Fibroblast of gingiva (primary cell): ENCODE measurements around the gene RAB6B.
A peak's percentile ranks its signal among the peaks of the same experiment; 100 is the strongest.

ENCODE experiments used
- DNase-seq: peaks from one replicate; pipeline ENCODE4 v3.0.0-alpha.2; 2011; ENCODE audit warnings: low read depth

Gene RAB6B

DNA sequence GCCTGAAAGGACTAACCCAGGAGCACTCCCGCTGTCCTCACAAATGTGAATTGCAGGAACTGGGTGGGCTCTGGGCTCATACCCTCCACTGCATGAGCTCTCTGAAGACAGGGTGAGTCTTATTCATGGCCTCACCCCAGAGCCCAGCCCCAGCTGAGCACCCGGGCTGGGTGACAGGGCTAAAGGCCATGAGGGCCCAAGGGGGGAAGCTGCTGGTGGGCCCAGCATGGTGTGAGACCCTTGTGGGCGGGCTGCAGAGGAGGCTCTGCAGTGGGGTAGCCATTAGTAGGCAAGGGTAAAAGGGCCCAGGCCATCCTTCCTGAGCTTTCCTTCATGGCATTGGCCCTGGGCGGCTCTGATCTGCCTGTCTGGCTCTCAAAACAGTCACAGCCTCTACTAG, 59.7 kb downstream of the RAB6B start:
- DNase-seq: no peak

DNA sequence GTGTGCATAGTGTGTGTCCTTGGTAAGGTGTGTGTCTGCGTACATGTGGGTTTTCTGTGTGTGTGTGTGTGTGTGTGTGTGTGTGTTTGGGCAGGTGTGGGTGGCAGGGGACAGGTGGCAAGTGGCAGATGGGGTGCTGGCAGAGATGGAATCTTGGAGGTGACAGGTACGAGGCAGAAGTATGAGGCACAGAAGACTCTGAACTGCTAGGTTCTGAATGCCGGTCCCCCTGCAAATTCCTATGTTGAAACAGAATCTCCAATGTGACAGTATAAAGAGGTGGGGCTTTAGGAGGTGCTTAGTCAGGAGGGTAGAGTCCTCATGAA, 60.3 kb downstream of the RAB6B start:
- DNase-seq: no peak

DNA sequence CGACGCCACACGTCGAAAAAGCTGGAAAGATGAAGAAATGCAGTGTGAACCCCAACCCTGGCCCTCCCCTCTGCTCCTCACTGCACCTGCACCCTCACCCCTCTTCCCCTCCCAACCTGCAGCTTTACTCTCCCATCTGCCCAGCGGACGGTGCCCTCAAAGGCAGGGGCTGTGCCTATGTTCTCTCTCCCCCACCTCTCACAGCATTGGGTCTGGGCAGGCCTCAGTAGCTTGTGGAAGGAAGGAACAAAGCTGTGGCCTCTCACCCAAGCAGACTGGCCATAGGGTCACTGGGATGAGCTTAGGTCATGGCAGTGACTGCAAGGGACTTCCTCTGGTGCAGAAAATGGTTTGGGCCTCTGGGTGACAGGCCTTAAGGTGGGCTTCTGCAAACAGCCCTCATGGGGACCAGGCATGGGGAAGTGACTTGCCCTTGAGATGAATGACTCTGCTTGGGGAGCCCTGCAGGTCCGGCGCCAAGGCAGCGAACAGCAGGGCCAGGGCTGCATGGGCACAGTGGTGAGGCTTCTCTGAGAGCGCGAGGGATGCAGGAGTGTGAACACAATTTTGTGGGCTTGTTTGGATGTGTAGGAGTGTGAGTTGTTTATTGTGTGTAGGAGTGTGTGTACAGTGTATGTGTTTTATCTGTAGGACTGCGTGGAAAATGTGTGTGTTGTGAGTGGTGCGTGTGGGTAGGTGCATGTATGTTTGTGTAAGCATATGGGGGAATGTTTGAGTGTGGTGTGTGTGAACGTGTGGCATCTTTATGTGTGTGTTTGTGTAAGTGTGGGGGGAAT, 60.9 kb downstream of the RAB6B start:
- no peak for DNase-seq

DNA sequence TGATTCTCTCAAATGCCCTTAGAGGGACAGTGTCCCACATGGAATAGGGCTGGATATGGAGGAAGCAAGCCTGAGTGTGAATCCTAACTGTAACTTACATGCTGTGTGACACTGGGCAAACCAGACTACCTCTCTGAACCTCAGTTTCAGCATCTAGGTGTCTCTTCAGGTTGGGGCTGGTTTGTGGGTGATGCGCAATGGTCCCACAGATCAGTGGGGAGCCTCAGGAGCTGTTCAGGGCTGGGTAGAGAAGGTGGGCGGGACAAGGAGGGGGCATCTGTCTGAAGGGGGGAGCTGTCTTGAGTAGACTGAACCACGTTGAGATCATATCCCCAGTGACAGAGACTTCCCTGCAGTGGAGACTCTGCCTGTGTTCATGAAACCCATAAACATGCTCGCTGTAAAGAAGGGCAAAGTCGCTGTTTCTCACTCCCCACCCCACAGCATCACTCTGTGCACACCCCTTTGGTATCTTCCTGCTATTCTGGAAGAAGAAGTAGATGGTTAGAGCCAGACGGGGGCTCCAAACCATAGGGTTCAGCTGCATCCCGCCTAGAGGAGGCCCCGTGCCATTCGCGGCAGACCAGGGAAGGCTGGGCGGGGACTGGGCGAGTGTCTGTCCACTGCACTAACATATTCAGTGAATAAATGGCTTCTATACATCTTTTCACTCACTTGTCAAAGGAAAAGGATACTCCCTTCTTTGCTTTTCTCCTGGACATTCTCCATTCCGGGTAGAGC, 61.6 kb downstream of the RAB6B start:
- no peak for DNase-seq

DNA sequence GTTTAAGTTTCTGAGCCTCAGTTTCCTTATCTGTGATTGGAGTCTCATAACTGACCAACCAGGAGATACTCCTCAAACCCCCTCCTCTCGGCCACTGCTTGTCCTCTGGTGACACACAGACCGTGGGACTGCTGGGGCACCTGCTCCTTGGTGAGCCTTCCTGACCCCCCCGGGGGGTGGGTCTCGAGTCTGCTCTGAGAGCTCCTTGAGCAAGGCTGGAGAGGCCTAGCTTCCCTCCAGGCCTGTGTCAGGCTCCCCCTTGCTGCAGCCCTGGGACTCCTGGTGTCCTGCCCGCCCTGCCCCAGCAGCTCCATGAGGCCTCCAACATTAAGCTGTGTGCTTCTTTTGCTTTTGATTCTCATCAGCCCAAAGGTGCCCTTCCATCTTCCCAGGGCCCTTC, 62.4 kb downstream of the RAB6B start:
- DNase-seq: no peak

GRCh38 chr3:133832802-133833144, 62.9 kb downstream of the RAB6B start:
- no peak for DNase-seq

DNA sequence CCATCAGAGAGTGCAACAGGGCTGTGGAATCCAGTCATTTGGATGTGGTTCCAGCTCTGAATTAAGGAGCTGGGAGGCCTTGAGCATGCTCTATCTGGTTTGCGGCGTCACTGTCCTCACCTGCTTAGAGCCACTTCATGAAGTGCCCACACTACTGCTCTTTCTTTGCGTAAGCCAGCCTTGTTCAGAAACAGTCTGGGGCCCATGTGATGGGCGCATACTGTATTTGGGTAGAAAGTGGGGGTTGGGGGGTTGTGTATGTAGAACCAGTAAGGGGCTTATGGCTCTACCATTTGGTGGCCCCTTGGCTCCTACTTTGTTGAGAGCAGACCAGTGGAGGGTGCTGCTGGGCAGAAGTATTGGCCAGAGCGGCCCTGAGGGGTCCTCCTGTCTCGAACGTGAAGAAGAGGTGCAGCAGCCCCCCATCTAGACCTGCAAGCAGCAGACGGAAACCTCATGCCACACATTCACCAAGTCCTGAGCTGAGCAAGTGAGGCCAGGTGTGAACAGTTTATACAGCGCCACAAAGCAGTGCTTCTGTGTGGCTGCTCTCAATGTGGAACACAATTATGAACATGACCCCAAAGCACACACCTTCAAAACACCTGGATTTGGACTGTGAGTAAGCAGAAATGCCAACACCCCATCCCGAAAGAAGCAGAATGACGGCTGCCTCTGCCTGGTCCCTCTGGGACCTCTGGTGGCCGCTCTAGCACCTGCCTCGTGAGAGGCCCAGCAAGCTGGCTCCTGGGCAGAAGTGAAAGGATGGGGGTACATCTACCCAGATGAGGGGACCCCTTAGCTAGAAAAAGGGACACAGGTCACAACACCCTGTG, 63.5 kb downstream of the RAB6B start:
- DNase-seq: no peak

DNA sequence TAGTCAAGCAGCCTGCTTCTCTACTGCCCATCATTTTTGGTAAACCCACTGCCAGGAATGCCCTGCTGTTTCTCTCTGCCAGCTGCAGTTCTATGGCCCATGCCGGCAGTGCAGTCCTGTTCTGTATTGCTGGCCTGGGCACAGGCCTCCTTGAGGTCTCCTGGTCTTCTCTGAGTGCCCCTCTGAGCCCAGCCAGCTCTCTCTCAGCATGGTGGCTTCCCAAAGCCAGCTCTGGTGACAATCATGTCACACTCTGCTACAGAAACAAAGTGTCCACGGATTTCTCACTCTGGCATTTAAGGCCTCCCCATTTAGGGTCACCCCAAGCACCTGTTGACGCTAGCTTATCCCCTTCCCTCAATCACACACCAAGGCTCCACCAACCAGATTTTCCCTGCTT, 65.6 kb downstream of the RAB6B start:
- DNase-seq: no peak

GRCh38 chr3:133829310-133829707, 66.4 kb downstream of the RAB6B start:
- DNase-seq: no peak

- DNase-seq: no peak
These were observed 66.9 kb downstream of the RAB6B start for GRCh38 chr3:133828576-133829309.

DNA sequence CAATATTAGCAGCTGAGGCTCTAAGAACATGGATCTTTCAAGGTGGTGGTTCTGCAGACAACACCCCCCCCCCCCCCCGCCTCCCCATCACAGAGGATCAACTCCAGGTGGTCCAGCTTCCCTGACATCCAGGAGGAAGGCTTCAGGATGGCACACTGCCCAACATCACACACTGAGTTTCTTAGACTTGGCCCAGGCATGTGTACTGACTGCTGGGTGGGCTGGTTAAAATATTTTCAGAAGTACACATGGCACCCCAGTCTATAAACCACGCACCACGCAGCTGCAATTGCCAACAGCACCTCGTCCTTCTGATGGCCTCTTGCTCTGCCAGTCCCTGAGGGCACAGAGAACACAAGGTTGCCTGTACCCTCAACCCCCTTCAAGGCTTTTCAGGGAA, 68.0 kb downstream of the RAB6B start:
- no peak for DNase-seq

GRCh38 chr3:133827136-133827535, 68.5 kb downstream of the RAB6B start:
- no peak for DNase-seq

DNA sequence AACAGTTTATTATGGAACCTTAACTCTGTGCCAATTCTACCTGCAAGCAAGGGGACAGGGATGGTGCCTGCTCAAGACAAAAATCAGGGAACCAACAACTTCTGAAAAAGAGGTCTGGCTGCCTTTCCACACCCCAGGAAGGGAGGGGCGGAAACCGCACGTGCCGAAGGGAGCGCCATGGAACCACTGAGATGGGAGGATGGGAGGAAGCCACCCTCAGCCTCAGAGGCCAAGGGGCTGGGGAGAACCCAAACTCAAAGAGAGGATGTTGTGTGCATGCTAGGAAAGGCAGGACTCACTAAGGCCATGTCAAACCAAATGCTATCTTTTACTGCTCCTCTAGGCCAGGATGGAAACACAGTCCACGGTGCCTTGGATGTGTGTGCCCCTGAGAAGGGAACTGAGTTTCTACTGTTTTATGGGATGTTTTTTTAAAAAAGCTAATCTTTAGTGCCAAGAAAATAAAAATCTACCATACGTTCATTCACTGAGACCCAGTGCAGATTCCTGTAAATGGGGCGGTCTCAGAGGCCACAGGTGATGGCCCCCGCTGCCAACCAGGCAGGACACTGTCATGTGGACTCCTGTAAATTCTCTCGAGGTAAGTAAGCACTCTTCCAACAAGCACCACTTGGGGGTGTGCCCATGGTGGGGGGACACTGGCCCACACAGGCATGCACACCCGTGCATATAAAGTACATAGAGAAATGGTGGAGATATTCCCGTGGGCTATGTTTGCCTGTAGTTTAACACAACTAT, 69.5 kb downstream of the RAB6B start:
- DNase-seq: no peak

DNA sequence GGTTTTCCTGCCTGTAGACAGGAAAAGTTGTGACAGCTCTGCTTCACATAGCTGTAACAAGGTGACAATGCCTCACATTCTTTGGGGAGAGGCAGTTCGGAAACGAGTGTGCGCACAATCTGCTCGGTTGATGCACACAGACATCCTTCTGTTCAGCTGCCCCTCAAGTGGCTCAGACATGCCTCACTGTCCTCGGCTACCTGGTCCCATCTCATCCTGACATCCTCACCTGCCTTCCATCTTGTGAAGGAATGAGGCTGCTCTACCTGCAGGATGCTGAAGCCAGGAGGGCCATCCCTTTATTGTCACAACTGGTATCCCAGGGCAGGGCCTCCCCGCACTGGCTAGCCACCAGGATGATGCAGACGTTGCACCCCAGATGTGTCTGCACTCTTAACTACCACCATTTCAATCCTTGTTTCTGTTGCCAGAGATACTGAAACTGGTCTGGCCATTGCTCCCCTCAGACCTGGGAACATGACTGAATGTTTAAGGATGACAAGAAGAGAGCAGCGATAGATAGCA, 70.7 kb downstream of the RAB6B start:
- no peak for DNase-seq

DNA sequence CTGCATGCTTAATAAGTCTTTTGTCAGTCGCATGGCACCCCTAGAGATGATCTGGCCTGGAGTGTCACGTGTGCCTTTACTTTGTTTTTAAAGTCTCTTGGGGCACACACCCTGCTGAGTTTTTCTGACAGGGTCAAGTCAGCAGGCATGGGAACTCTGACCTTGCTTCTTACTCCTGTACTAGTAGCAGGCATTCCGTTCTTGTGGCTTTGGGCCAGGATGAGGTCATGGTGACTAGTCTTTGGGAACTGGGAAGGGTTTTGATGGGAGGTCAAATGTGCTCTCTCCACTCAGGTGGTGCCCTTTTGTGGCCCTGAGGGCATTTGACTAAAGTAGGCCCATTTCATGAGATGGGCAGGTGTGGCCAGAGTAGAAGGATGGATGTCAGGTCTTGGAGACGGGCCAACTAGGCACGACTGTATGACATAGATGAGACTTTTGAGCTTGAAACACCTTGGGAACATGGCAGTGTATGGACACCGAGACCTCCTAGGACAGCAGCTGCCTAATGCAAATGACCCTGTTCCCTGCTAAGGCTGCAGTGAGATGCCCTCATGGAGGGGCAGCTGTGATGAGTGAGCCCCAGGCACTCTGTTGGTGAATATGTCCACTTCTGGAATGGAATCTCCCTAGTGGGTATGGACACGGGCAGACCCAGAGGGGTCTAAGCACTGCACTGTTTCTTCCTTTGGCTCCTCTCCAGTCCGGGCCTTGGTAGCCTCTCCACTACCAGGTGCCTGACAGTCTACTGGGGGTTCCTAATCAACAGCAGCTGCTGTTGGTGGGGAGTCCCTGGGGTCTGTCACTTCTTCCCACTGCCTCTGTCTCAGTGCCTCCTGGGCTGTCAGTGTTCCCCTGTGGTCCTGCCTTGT, 73.7 kb downstream of the RAB6B start:
- DNase-seq: peak; percentile 46

- DNase-seq: no peak
These were observed 74.6 kb downstream of the RAB6B start for GRCh38 chr3:133820889-133821675.

DNA sequence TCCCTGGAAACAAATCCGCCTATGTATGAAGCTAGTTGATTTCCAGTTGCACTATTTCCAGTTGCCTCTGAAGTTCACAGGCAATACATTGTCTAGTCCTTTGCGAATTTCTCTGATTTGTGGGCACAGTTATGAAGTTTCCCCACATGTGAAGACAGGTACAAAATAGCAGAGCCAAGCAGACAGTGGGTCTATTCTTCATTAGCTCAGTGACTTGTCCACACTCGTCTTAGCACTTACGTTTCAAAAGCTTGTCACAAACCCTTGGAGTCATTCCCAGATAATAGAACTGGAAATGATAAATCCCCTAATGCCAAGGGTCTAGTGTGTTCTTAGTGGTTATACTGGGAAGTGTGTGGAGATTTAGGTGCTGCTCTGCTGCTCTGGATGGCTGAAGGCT, 75.6 kb downstream of the RAB6B start:
- no peak for DNase-seq

GRCh38 chr3:133815386-133815785, 80.3 kb downstream of the RAB6B start:
- no peak for DNase-seq

- DNase-seq: peak; percentile 21
These were observed 82.8 kb downstream of the RAB6B start for GRCh38 chr3:133812872-133813271.
